NCI-H446 treated with DMSO at 0.1 percent for 48 hours (cell line): ENCODE measurements around the gene KCNQ1.

Experiments
- DNase-seq: peaks from one replicate; lab custom pipeline; 2025; lab: John Stamatoyannopoulos, UW

Gene KCNQ1

DNA sequence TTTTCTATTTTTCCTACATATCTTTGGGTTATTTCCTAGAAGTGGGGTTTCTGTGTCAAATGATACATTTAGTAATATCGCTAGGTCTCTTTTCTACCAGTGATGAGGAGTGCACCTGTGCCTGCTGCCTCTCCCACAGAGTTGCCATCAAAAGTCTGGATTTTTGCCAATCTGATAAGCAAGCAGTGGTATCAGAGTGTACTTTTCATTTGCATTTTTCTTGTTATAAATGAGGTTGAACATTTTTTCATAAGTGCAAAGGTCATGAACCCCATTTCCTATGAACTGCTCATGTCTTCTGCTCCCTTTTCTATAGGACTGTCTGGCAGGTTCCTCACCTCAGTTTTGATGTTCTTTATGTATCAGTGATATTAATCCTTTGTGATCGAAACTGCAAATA is 2.2 kb upstream of the KCNQ1 start:
- no peak for DNase-seq

DNA sequence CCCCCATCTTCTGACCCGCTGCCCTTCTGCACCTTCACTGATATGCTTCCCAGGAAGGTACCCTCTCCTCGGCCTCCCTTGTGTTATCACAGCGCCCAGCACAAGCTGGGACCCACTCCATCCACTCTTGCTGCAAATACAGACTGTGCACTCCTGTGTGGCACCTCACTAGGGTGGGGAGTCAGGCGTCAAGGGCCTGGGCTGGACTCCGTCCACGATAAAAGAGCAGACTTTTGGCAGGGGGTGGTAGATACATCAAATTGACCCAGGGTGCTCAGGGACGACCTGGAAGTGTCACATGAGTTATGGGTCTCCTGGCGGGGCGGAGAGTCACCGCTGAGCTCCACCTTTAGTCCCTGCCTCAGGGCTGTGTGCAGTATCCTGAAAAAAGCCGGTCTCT is 1.4 kb upstream of the KCNQ1 start:
- no peak for DNase-seq

DNA sequence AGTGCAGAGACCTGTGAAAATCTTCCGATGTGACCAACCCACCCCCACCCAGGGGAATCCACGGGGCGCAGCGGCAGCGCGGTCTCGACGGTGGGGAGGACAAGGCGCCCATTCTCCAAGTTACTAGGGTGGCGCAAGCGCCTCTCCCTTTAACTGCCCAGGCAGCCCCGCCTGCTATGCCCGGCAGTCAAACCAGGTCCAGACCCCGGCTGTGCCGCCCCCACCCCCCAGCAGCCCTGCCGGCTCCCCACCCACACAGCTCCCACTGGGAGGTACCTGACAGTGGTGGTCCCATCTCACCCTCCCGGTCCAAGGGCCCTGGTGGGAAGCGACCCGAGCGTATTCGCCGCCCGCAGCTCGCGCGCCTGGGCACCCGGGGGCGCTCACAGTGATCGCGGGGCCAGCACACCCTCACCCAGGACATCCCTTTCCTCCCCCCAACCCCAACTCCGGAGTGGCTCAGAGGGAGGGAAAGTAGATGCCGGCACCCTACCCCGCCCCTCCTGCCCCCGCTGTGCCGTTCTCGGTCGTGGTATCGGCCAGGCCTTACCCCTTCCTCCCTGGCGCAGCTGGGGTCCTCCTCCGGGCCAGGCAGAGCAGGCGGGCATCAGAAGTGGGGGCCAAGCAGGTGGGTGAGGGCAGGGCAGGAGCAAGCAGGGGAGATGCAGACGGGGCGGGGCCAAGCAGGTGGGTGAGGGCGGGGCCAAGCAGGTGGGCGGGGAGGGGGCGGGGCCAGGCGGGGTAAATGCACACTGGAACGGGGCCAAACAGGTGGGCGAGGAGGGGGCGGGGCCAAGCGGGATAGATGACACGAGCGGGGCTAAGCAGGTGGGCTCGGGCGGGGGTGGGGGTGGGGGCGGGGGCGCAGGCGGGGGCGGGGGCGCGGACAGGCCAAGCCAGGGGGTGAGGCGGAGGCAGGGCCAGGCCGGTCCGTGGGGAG is 657 bp upstream of the KCNQ1 start, which contains the start of gene TRPM5:
Gene TRPM5, minus strand, starts transcription at position 634 of the 940 bp plus-strand sequence. CDS start 21,478 bp downstream, outside the sequence.
- no peak for DNase-seq

- no peak for DNase-seq
These were observed 1.1 kb downstream of the KCNQ1 start for GRCh38 chr11:2445746-2446551.

- no peak for DNase-seq
These were observed 1.9 kb downstream of the KCNQ1 start for GRCh38 chr11:2446590-2447252.

- no peak for DNase-seq
These were observed 2.6 kb downstream of the KCNQ1 start for GRCh38 chr11:2447253-2447950.

- DNase-seq: no peak
These were observed 3.3 kb downstream of the KCNQ1 start for GRCh38 chr11:2447951-2448650.

- no peak for DNase-seq
These were observed 4.1 kb downstream of the KCNQ1 start for GRCh38 chr11:2448661-2449547.

GRCh38 chr11:2449548-2450320 is 4.9 kb downstream of the KCNQ1 start:
- no peak for DNase-seq

DNA sequence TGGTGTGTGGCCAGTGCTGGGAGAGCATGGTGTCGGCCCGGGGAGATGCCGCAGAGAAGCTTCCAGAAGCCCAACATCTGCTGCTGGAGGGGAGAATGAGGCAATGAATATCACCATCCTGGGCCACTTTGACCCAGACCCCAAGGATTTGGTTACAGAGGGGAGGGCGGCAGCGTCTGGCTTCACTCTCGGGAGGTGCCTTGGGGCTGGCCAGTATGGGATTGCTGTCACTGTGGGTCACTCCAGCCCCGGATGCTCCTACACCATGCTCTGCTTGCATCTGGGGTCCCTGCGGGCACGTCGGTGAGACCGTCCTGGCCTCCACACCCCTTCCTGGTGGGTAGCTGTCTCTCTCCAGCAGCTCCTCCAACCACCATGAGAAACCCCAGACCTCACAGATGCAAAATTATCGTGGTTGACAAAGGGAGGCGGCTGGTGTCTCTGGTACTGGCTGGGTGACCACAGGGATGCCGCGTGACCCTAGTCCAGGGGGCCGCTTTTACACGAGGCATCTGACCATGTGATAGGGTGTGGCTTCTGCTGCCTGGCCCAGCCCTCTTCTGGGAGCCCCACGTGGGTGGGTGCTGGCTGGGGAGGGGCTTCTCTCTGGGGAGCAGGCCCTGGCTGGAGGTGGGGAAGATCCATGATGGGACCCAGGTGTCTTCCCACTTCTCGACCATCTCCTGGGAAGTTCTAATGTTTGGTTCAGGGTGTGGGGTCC is 5.7 kb downstream of the KCNQ1 start:
- no peak for DNase-seq

GRCh38 chr11:2451336-2451735 is 6.5 kb downstream of the KCNQ1 start:
- no peak for DNase-seq

DNA sequence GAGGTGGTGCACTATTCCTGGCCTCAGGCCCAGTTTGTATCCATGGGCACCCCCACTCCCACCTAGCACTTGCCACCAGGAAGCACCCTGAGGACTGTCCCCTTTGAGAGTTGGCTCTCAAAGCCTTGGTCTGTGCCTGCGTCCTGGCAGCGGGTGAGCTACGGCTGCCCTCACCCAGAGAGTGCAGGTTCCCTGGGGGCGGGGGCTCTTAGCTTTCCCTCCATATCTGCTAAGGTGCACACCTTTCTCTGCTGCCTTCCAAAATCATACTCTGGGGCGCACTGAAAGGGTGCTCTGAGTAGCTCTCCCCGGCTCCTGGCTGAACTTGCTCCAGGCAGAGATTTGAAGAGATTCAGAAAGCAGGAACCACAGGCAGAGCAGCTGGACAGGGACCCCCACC is 7.1 kb downstream of the KCNQ1 start:
- DNase-seq: no peak

- DNase-seq: no peak
These were observed 7.7 kb downstream of the KCNQ1 start for GRCh38 chr11:2452321-2453012.

DNA sequence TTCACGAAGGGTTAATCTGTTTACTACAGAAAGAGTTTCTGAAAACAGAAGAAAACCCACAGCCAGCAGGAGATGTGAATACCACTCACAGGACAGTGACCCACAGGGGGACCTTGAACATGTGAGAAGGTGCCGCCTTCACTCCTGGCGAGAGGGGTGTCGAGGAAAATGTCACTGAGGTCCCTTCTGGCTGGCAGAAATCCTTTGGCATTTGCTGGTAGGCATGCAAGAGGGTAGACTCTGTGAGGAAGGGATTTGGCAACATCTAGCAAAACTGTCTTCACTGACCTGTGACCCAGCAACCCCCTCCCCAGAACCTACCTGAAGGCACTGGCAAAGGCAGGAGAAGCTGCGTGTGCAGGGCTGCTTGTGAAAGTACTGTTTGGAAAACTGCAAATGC is 8.6 kb downstream of the KCNQ1 start:
- no peak for DNase-seq

GRCh38 chr11:2458321-2458720 is 13.5 kb downstream of the KCNQ1 start:
- no peak for DNase-seq

GRCh38 chr11:2459016-2459725 is 14.4 kb downstream of the KCNQ1 start:
- DNase-seq: no peak

DNA sequence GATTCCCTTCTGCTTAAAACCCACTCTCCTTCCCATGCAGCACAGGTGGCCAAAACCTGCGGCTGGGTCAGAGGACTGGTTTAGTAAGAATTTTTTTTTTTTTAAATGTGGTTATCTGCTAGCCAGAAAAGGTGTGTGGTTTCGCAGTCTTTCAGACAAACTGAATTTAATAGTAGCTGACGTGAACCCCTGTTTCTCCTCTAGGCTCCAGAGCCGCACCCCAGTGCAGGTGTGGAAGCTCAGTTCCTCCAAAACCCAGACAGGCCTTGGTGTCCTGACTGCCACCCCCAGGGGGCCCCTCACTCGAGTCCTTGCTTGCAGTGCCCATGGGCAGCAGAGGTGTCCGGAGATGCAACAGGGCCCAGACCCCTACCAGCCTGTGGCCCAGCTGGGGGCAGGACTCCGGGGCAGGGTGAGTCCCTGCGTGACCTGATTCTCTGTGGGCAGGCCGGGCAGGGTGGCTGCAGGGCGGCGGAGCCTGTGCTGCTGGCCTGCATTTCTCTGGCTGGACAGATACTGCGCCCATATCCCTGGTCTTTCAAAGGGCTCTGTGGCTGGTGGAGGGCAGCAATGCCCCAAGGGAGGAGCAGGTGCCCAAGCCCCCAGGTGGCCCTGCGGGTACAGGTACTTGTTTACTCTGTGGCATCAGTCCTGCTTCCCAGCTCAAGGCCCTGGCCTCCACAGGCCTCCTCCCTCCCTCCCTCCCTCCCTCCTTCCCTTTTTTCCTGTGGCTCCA is 15.2 kb downstream of the KCNQ1 start:
- DNase-seq: no peak
